GM19023 (cell line): ENCODE measurements around the gene TPPP3.
"Not testable (repeated sequence)": the region's sequence is repeated elsewhere in the genome, so short reads cannot be mapped to it uniquely, and the experiment has no call there.

Experiments used
- ATAC-seq: cut with Tn5 transposase; IDR thresholded peaks from one replicate; pipeline ENCODE4 v1.9.1; 2021; ENCODE audit warnings: mild to moderate bottlenecking, moderate library complexity; ENCODE audit not compliant: unreplicated experiment

The TPPP3 gene

DNA sequence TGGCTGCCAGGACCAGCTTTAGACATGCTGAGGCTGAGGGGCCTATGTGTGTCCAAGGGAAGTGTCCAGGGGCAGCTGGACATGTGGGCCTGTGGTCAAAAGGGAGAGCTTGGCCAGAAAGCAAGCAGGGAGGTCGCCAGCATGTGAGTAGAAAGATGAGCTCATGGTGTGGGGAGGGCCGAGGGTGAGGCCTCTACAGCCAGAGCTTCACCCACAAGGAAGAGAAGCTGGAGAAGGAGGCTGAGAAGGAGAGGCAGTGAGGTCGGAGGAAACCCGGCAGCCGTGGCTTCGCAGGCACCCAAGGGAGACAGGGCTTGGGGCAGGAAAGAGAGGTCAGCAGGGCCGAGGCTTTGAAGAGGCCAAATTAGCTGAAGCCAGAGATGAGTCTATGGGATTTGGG, 33.7 kb upstream of the TPPP3 start:
- ATAC-seq: no peak

DNA sequence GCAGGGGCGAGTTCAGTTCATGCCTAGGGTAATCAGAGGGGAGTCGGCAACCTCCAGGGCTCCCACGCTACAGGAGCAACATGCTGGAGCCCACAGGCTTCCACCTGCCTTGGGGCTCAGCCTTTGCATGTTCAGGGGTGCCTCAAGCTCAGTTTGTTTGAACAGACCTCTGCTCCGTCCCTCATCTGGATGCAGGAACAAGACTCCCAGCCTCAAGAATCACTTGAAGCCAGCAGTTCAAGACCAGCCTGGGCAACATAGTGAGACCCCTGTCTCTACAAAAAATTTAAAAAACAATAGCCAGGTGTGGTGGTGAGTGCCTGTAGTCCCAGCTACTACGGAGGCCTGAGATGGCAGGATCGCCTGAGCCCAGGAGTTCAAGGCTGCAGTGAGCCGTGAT, 32.7 kb upstream of the TPPP3 start:
- no peak for ATAC-seq

- ATAC-seq: no peak
These were observed 32.3 kb upstream of the TPPP3 start for GRCh38 chr16:67425580-67425979.

GRCh38 chr16:67425061-67425460, 31.8 kb upstream of the TPPP3 start:
- ATAC-seq: no peak

DNA sequence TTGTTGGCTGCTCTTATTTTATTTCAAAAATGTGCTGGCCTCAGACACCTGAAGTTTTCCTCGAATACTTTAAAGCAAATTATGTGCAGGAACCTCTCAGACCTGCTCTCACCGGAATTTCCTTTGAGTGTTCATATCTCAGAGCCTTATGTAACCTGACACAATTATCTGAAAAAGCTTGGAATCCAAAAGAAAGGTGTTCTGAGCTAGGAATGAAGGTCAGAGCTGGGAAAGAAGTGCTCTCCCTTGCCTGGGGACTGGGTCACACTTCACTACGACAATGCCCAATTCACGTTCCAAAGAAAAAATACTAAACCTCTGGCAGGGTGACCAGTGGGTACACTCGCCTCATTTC, 30.9 kb upstream of the TPPP3 start:
- no peak for ATAC-seq

- ATAC-seq: no peak
These were observed 30.4 kb upstream of the TPPP3 start for GRCh38 chr16:67423611-67424260.

GRCh38 chr16:67423015-67423414, 29.7 kb upstream of the TPPP3 start:
- ATAC-seq: no peak

- no peak for ATAC-seq
These were observed 27.7 kb upstream of the TPPP3 start for GRCh38 chr16:67421030-67421429.

DNA sequence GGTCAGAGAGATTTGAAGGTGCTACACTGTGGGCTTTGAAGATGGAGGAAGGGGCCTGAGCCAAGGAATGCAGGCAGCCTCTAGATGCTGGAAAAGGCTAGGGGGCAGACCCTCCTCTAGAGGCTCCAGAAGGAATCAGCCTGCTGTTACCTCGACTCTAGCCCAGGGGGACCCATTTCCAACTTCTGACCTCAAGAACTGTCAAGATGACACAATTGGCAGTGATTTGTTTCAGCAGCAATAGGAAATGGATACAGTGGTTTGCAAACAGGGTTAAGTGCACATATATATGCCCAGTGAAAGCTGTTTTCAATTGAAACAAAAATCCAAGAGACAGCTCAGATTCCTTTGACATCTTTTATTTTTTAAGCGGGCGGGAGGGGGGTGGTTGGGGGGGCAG, 26.6 kb upstream of the TPPP3 start:
- no peak for ATAC-seq

GRCh38 chr16:67419502-67419901, 26.2 kb upstream of the TPPP3 start:
- ATAC-seq: no peak

- ATAC-seq: no peak
These were observed 24.2 kb upstream of the TPPP3 start for GRCh38 chr16:67417333-67418061.

DNA sequence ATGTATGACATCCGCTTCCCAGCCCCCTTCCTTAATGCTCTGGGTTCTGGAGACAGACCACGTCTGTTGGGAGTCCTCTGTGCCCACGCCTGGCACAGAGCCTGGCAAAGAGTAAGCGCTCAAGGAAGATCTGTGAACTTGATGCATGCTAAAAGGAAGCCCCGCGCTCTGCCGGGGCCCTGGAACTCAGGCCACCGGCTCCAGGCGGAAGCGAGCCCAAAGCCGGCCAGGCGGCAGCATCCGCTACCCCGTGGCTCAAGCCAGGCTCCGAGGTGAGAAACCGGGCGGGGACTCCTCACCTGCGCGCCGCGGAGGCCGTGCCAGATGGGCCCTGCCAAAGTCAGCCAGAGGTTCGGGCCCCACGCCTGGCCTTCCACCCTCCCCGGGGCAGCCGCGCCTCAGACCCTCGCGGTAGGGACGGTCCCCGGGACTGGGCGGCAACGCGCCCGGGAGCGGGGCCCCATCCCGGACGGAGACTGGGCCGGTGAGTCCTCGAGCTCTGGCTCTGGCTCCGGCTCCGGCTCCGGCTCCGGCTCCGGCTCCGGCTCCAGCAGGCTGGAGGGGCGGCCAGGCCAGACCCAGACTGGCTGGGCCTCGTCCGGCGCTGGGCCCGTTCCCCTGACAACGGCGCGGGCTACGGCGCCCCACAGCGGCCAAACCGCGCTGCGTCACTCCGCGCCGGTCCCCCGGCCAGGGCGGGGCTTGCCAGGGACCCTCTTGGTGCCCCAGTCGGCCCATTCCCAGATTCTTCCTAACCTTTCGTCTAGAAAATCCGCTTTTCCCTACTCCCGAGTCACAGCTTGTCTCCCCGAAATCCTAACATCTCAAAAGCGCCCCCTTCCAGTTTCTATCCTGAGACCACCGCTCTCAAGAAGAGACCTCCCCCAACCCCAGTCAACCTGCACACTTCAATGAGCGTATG, 22.8 kb upstream of the TPPP3 start, which contains the start of gene ZDHHC1:
ZDHHC1 (minus strand) TSS at position 606 of the 922 bp plus-strand sequence. CDS start 8,702 bp downstream, outside the sequence.
- no peak for ATAC-seq

DNA sequence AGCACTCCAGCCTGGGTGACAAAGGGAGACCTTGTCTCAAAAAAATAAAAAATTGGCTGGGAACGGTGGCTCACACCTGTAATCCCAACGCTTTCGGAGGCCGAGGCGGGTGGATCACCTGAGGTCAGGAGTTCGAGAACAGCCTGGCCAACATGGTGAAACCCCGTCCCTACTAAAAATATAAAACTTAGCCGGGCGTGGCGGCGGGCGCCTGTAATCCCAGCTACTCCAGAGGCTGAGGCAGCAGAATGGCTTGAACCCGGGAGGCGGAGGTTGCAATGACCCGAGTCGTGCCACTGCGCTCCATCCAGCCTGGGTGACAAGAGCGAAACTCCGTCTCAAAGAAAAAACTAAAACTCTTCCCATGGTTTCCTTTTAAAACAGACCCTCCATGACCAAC, 22.1 kb upstream of the TPPP3 start:
- not testable (repeated sequence) for ATAC-seq

DNA sequence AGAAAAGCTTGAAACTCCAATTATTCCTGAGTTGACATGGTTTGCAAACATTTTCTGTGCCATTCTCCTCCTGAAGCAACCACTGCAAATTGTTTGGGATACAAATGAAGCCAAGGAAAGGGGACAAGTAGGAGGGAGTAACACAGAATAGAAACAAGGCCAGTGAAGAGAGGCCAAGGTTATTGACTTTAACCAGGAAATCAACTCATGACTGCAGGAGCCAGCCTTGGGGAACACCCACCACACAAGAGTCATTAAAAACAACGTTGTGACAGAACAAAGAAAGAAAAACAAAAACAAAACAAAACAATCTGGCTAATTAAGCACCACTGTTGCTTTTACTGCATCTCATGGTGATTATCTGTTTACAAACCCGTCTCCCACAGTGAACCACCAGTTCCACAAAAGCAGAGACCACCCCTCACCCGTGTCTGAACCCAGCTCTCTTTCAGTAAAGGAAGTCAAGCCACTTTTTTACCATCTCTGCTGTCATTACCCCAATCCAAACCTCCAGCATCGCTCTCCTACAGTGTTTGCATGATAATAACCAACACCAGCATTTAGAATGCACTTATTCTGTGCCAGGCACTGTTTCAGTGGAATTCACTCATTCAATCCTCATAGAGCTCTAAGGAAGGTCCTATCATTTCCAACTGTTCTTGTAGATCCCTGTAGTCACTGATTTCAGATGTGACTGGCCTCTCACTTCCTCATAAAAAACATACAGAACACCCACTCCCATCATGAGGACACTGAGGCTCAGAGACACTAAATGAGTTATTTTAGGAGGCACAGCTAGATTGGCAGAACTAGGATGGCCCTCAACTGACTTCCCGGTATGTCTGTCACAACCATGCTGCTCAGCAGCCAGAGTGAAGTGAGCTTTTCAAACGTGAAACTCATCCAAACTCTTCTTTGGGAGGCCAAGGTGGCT, 20.9 kb upstream of the TPPP3 start:
- no peak for ATAC-seq

- ATAC-seq: no peak
These were observed 19.0 kb upstream of the TPPP3 start for GRCh38 chr16:67412294-67412693.

DNA sequence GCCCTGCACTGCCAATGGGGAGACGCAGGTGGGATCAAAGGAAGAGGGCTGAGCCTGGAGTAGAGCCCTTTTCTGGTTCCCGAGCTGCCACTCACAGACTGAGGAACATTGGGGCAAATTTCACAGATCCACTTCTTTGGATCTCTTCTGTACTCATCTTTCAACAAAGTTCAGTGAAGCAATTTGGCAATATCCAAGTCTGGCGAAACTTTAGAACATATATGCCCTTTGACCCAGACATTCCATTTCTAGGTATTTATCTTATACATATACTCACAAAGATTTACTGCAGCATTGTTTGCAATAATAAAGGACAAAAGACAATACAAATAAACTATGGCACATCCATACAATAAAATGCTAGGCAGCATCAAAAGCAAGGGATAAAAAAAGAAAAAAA, 18.0 kb upstream of the TPPP3 start:
- ATAC-seq: no peak

DNA sequence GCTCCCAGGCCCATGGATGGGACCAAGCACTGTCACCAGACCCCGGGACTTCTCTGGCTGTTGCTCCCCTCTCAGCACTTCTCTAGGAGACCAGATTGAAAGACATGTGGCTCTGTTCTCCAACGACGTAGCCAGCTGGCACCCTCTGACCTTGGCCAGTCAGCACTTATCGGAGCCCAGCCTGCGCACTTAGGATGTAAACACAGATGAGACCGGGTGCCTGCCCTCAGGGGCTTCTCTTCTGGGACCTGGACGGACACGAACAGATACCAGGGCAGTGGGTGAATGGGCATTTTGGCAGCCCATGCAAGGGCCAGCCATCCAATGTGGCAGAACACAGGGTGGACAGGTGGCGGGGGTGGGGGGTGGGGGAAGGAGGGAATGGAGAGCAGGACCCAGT, 16.3 kb upstream of the TPPP3 start:
- ATAC-seq: no peak

- no peak for ATAC-seq
These were observed 14.6 kb upstream of the TPPP3 start for GRCh38 chr16:67407788-67408452.

DNA sequence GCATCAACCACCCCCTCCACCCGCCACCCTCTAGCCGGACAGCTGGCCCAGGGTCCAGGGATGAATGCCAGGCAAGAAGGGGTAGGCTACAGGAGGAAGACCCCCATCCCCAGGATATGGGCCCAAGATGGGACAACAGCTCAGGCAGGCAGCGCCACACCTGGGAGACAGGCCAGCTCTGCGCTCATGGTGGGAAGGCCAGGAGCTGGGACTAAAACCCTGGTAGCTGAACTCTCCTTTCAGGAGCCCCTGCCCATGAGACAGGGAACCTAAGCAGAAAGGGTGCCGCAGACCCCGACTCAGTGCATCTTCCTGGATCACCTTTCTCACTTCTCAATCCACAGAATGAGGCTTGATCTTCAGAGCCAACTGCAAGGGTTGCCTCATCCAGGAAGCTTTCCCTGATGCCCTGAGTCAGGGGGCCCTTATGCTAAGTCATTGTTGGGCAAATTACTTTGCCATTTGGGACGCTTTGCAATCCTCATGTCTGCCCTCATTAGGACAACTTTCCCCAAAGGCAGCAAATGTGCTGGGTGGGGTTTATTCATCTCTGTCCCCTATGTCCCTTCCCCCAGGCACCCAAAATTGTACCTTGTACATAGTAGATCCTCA, 14.0 kb upstream of the TPPP3 start:
- ATAC-seq: no peak
